ENCODE measurements around the gene TRPM3. TPM values are rescaled to one million over a fixed set of nuclear protein-coding genes. Genes with fewer than 3 reads are reported as not detected.

Gene TRPM3
- total and polyA plus RNA-seq, 2 donors (not counting 1 experiment from before 2014, with no cell fraction given) = not detected

DNA sequence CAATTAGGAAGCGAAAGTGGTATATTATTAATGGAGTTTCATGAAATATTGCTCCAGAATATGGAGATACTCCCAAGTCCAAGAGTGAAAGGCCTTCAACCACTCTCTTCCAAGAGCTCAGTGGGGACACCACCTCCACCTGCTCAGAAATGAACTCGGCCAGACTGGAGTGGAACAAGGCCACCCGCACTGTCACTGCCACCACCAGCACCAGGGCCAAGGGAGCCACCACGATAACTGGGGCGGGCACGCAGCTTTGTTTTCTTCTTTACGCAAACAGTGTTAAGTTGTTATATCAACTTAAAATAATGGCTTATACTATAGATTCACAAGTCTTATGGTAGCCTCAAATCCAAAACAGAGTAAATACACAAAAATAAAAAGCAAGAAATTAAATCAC lies 204.1 kb downstream of the TRPM3 start:
- no peaks in the 10 kb centered on the region for H3K4me1 ChIP-seq (ENCODE audit: control insufficient read depth in 2 of 2, insufficient read depth in 2 of 2, low read length in 2 of 2)
- CTCF ChIA-PET = no interaction called here
- intact Hi-C loops (cut with micrococcal nuclease) = no loop called here

DNA sequence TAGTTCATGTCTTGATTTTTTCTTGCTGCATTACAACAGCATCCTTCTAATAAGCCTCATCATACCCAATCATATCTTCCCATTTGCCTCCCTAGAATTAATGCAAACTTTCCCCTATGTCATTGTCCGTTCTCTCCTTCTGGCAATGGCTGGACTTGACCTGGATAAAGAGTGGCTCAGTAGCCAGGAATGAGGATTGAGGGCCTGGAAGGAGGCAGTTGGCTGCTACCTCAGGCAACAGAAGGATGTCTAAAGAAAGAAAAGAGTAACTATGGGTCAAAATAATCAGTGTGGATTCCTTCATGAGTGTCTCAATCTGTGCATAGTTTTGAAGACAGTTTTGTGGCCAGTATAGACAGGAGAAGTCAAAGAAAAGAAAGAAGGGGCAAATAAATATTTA lies 209.6 kb downstream of the TRPM3 start:
- H3K79me2 ChIP-seq (ENCODE audit: control insufficient read depth, insufficient read depth, low read length) = no peaks in the 10 kb centered on the region
- H3K27me3 Mint-ChIP-seq = peaks cover 3% of the 10 kb centered on the region

More for the DNA sequence above, 204.1 kb downstream of the TRPM3 start:
- Mint-ChIP-seq H3K9me3 (ENCODE audit: insufficient read depth) (peaks cover 2% of the 10 kb centered on the region), H3K4me1 (no peaks in the 10 kb centered on the region), H3K27ac (no peak overlapping the region), H3K4me3 (no peak overlapping the region), H3K27me3 (peaks cover 3% of the 10 kb centered on the region)
- Histone ChIP-seq H3K79me2 (ENCODE audit: control insufficient read depth, insufficient read depth, low read length) (no peaks in the 10 kb centered on the region), H3K4me3 (ENCODE audit: control extremely low read depth in 1 of 5, extremely low read depth in 1 of 5, insufficient read depth in 1 of 5, low read depth in 2 of 5, low read length in 4 of 5) (no peak overlapping the region), H3K4me2 (replicated peaks; ENCODE audit: low read depth, low read length, poor library complexity, severe bottlenecking) (no peak overlapping the region), H3K27me3 (replicated peaks in 1 of 4; ENCODE audit: control extremely low read depth in 1 of 4, control insufficient read depth in 3 of 4, insufficient read depth in 4 of 4, low read length in 3 of 4) (no peaks in the 10 kb centered on the region), H2AFZ (ENCODE audit: insufficient read depth, low read depth, low read length, poor library complexity, severe bottlenecking) (no peak overlapping the region), H3K27ac (ENCODE audit: low read length in 2 of 2) (no peak overlapping the region), H3K36me3 (replicated peaks in 1 of 2; ENCODE audit: control extremely low read depth in 1 of 2, control insufficient read depth in 1 of 2, extremely low read depth in 1 of 2, insufficient read depth in 2 of 2, low read length in 1 of 2) (no peaks in the 10 kb centered on the region), H4K20me1 (ENCODE audit: control insufficient read depth, insufficient read depth, low read length, poor library complexity, severe bottlenecking) (no peaks in the 10 kb centered on the region), H3K9ac (ENCODE audit: low read length) (no peak overlapping the region), H3K9me3 (ENCODE audit: control extremely low read depth in 1 of 3, control insufficient read depth in 2 of 3, insufficient read depth in 1 of 3, low read length in 2 of 3) (no peaks in the 10 kb centered on the region)
- POLR2A ChIA-PET = no interaction called here
- no peak for DNase-seq
- TF ChIP-seq EZH2 (IDR thresholded peaks at IDR 0.05; ENCODE audit: borderline replicate concordance, insufficient read depth, low read depth, low read length, poor library complexity, severe bottlenecking) = no peak
- TF ChIP-seq, protein P1, sequence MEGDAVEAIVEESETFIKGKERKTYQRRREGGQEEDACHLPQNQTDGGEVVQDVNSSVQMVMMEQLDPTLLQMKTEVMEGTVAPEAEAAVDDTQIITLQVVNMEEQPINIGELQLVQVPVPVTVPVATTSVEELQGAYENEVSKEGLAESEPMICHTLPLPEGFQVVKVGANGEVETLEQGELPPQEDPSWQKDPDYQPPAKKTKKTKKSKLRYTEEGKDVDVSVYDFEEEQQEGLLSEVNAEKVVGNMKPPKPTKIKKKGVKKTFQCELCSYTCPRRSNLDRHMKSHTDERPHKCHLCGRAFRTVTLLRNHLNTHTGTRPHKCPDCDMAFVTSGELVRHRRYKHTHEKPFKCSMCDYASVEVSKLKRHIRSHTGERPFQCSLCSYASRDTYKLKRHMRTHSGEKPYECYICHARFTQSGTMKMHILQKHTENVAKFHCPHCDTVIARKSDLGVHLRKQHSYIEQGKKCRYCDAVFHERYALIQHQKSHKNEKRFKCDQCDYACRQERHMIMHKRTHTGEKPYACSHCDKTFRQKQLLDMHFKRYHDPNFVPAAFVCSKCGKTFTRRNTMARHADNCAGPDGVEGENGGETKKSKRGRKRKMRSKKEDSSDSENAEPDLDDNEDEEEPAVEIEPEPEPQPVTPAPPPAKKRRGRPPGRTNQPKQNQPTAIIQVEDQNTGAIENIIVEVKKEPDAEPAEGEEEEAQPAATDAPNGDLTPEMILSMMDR (IDR thresholded peaks at IDR 0.05) = no peak
- 94% methylated on average over 2 of the region's 7 CpGs for WGBS (ENCODE audit: insufficient coverage)
- no peak for ATAC-seq (ENCODE audit: low read depth)

More for the DNA sequence above, 209.6 kb downstream of the TRPM3 start:
- intact Hi-C loops (cut with micrococcal nuclease) = no loop called here
- ChIA-PET CTCF (no interaction called here), POLR2A (no interaction called here)
- DNase-seq (no peak), ATAC-seq (ENCODE audit: low read depth) (no peak)
- H3K4me2 ChIP-seq (replicated peaks; ENCODE audit: low read depth, low read length, poor library complexity, severe bottlenecking) = no peak overlapping the region
- WGBS (ENCODE audit: insufficient coverage) = 83% methylated on average over 1 of the region's 1 CpG
- no peak overlapping the region for H2AFZ ChIP-seq (ENCODE audit: insufficient read depth, low read depth, low read length, poor library complexity, severe bottlenecking)
- no peak overlapping the region for H3K9ac ChIP-seq (ENCODE audit: low read length)
- no peaks in the 10 kb centered on the region for H3K4me1 Mint-ChIP-seq
- no peak overlapping the region for H3K4me3 Mint-ChIP-seq
- peaks cover 2% of the 10 kb centered on the region for H3K9me3 Mint-ChIP-seq (ENCODE audit: insufficient read depth)
- H3K27ac ChIP-seq (ENCODE audit: low read length in 2 of 2) = no peak overlapping the region
- TF ChIP-seq, protein P1 (IDR thresholded peaks at IDR 0.05) = no peak
- no peak for TF ChIP-seq EZH2 (IDR thresholded peaks at IDR 0.05; ENCODE audit: borderline replicate concordance, insufficient read depth, low read depth, low read length, poor library complexity, severe bottlenecking)
- H3K4me3 ChIP-seq (ENCODE audit: control extremely low read depth in 1 of 5, extremely low read depth in 1 of 5, insufficient read depth in 1 of 5, low read depth in 2 of 5, low read length in 4 of 5) = no peak overlapping the region
- no peak overlapping the region for H3K27ac Mint-ChIP-seq
- H3K4me1 ChIP-seq (ENCODE audit: control insufficient read depth in 2 of 2, insufficient read depth in 2 of 2, low read length in 2 of 2) = no peaks in the 10 kb centered on the region
- no peaks in the 10 kb centered on the region for H3K36me3 ChIP-seq (replicated peaks in 1 of 2; ENCODE audit: control extremely low read depth in 1 of 2, control insufficient read depth in 1 of 2, extremely low read depth in 1 of 2, insufficient read depth in 2 of 2, low read length in 1 of 2)
- H3K27me3 ChIP-seq (replicated peaks in 1 of 4; ENCODE audit: control extremely low read depth in 1 of 4, control insufficient read depth in 3 of 4, insufficient read depth in 4 of 4, low read length in 3 of 4) = no peaks in the 10 kb centered on the region
- no peaks in the 10 kb centered on the region for H3K9me3 ChIP-seq (ENCODE audit: control extremely low read depth in 1 of 3, control insufficient read depth in 2 of 3, insufficient read depth in 1 of 3, low read length in 2 of 3)
- no peaks in the 10 kb centered on the region for H4K20me1 ChIP-seq (ENCODE audit: control insufficient read depth, insufficient read depth, low read length, poor library complexity, severe bottlenecking)
